Measurements from ENCODE around the gene ABCG4.
A peak's percentile ranks its signal among the peaks of the same experiment; 100 is the strongest.
"Not testable (repeated sequence)": the region's sequence is repeated elsewhere in the genome, so short reads cannot be mapped to it uniquely, and the experiment has no call there.

The ABCG4 gene

DNA sequence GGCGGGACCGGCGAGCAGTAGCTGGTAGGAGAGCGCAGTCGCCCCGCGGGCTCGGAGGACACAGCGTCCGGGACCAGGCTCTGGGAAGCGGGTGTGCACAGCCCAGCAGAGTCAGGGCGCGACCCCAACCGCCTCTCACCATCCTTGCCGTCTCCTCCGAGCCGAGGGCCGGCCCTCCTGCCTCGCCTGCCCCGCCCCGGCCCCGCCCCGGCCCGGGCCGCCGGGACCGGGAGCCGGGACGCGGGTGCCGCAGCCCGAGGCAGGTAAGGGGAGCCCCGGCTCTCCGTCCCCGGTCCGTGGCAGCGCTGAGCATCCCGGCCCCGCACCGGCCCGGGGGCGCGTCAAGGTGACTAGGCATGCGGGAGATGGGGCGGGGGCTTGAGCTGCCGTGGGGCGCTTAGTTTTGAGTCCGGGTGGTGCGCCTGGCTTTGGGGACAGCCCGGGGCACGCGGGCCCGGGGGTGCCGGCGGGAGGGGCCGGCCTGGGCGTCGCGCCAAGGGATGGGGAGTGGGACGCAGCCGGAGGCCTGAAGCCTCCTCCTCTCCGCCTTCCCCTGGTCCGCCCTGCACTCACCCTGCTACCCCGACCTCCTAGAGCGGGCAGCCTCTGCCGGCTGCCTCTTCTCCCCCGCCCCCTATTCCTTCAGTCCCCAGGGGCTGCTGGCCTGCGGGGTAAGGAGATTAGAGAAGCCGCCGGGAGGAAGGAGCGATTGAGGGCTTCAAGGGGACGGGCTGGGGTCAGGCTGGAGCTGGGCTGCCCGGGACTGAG is at the start of gene ABCG4:
Gene ABCG4, plus strand, starts transcription at position 35 of the 768 bp plus-strand sequence. CDS start 914 bp downstream, outside the sequence.
- no peak for DNase-seq

DNA sequence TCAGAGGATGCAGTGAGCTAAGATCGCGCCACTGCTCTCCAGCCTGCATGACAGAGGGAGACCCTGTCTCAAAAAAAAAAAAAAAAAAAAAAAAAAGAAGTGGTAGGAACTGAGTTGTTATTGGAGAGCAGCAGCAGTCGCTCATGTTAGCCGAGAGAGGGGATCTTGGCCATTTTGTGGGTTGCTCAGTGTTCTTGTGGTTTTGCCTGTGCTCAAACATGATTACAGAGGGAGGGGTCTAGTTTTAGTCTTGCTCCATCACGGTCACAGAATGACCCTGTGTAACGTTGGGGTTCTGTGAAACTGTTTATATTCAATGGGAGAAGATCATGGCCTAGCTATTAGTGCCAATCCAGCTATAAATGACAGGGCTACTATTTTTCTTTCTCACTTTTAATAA is 49.1 kb upstream of the ABCG4 start:
- DNase-seq, result no peak

DNA sequence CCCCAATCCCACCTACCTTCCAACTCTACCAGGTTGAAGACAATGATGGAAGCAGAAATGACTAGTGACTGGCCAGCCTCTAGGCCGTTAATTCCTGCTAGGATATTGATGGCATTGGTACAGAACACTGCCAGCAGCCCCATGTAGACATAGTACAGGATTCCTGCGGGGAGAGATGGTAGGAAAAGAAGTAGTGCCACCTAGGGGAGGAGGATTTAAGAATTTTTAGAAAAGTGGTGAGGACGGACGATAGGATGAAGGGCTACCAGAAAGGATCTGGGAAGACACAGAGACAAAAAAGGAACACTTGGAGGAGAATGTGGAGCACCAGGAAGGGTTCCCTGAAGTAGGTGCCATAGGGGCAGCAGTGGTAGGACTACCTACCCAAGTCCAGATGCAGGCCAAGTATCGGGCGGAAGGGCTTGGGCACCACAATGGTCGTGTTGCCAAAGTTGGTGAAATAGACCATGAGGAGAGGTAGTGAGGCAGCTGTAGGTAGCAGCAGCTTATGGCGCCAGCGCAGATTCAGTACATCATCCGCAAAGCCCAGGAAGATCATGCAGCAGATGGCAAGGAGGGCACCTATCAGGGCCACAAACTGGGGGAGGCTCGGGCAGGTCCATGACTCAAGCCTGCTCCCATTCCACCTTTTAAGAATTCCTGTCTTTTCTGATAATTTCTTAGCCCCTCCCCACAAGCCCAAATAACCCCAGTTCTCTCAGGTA is 48.4 kb upstream of the ABCG4 start:
- DNase-seq, result peak; percentile 32

DNA sequence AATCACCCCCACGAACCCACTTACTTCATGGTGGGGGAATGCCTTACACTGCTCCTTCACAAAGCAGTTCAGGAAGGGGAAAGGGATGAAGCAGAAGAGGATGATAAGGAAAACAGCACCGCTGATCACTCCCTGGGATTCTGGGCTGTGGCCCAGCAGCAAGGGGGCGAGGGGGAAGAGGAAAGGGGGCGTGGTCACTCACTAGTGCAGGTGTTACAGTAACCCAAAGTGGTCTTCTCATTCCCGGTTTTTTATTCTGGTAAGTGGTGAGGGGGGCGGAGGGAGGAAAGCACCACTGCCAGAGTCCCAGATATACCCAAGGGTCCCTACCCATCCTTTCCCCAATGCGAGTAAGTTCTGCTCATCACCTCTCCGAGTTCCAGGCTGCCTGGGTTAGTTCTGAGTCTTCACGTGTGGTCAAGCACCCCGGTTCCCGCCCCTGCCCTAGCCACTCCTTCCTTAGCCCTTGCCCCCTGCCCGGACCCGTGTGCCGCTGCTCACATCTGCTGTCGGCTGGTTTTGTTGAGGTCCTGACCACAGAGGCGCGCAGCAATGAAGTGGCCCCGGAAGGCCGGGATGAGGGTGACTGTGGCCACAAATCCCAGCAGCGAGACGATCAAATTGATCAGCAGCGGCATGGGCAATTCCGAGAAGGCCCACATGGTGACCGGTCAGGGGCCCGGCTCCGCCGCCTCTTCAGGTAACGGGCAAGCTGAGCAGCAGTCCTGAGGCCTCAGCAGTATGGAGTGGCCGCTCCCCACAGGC is 47.7 kb upstream of the ABCG4 start:
- DNase-seq, result peak; percentile 50

DNA sequence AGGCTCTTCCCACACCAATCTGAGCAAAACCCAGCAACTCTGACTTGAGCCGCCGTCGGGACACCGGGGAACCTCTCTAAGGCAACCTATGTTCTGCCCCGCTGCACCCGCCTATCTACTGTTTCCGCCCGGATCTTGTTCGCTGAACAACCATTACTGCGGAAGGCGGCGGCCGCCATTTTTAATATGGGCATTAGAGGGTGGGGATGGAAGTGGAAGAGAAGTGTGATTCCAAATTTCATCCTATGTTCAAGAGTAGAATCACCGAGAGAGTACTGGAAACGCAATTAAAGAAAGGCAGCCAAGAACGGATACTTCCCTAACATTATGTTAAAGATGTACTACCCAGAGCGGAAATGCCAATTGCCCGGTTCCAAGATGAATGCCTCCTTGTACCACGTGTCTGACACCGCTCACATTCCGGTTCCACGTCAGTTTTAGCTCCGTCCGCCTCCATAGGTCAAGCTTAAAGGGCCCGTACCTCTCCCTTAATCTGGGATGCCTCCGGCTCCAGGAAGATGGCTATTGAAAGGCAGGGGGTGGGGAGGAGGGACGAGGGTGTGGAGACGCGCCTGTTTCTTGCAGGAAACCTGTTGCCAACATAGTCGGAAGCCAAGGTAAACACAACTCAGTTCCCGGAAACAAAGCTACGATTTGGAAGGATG is 47.0 kb upstream of the ABCG4 start, which contains the start of gene DPAGT1:
Gene DPAGT1, minus strand, starts transcription at position 95 of the 665 bp plus-strand sequence. CDS start 198 bp downstream, outside the sequence.
- peak; percentile 91 for DNase-seq

DNA sequence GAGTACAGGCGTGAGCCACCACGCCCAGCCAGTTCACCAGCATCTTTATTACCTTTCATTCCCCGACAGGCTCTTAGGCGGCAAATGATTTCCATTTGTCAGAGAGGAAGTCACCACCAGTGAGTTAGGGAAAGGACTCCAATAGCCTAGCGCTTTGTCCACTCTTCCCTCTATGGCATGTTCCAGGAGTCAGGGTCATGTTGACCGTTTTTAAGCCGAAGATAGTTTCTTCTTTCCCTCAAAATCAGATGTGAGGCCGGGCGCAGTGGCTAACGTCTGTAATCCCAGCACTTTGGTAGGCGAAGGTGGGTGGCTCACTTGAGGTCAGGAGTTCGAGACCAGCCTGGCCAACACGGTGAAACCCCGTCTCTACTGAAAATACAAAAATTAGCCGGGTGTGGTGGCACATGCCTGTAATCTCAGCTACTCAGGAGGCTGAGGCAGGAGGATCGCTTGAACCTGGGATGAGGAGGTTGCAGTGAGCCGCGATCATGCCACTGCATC is 45.6 kb upstream of the ABCG4 start:
- DNase-seq, result not testable (repeated sequence)

DNA sequence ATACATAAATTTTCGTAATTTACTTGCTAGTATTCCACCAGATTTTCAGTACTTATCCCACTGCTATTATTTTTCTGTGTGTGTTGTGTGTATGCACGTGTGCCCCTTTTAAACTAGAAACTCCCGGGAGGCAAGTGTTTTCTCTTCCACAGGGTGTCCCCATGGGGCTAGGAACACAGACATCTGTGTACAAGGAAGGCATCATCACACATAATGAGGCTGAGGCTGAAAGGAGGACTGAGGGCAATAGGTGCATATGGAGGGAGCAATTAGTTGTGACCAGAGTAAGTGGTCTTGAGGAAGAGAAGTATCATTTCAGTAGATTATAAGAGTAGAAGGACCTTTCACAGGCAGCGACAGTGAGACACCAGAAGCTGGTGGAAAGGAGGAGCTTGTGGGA is 45.1 kb upstream of the ABCG4 start:
- no peak for DNase-seq

DNA sequence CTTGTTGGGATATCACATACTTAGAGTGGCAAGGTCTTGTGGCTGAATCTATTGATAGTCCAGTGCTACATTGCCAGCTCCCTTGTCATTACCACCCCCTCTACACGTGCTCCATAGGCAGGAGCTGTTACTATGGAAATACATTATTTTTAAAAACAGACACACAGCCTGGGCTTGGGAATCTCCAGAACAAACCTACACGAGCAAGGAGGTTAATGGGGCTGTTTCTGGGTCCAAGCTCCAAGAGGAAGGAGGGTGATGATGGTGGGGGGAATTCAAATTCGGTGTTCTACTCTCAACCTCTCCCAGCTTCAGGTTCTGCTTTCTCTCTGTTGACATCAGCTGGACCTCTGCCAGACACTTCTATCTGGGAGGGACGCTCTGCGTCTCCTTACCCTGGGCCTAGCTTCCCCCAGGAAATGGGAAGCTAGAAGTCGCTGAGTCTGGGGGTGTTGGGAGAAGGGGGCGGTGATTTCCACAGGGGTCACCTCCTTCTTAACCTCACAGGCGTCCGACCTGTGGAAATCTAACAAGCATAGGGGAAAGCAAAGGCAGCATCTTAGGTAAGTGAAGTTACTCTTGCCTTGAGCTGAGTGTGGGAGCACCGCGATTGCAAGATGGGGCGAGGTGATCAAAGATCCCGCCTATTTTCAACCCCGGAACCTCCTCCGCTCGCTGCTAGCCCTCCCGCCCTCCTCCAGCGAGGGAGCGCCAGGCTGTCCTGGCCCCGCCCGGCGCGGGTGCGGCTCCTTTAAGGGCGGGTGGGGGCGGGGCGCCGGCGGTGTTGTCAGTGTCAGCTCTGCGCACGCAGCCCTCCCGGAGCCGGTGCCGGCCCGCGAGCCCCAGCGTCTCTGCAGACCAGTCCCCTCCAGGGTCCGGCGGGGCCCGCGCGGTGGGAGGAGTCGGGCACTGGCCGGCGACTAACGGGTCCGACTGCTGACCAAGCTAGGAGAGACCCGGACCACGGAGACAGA is 42.0 kb upstream of the ABCG4 start, which contains the start of gene C2CD2L:
Gene C2CD2L, plus strand, starts transcription at position 781 of the 974 bp plus-strand sequence. CDS start 398 bp downstream, outside the sequence.
- peak; percentile 92 for DNase-seq

DNA sequence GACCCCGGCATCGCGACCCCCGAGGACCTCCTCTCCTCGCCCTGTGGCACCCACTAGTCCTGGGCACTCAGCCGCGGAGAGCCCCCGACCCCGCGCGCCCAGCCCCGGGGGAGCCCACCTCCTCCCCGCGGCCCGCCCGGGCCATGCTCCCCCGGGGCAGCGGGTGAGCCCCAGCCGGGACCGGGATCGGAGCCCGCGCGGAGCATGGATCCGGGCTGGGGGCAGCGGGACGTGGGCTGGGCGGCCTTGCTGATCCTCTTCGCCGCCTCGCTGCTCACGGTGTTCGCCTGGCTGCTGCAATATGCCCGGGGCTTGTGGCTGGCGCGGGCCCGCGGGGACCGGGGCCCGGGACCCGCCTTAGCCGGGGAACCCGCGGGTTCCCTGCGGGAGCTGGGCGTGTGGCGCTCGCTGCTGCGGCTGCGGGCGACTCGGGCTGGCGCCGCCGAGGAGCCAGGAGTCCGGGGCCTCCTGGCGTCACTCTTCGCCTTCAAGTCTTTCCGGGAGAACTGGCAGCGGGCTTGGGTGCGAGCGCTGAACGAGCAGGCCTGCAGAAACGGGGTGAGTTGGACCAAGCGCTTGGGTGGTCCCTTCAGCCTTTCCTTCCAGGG is 41.2 kb upstream of the ABCG4 start:
- no peak for DNase-seq

DNA sequence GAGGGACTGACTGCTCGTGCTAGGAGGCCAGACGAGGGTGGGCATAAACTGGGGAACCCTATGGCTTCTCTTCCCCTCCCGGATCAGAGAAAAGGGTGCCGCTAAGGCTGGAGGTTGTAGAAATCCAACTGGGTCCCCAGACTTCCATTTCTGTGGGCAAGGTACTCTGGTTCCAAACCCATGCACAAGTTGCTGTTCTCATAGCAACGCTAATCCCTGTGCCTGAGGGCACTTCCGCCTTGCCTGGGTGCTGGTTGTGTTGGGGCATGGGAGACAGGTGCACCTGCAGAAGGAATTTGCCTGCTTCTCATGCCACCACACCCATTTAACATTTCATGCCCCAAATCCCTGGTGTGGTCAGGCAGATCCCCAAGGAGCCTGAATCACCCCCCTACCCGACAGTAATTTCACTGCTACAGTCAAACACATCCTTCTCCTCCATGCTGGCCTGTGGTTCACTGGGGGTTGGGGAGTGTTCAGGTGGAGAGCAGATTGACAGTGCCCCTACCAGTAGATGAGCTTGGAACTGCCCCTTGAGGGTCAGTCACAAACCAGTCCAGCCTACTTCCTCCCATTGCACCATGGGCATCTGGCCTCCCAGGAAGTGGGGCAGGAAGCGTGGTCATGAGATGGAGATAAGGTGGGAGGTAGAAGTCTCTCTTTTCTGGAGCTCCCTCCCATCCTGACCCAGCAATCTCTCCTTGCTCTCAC is 40.6 kb upstream of the ABCG4 start:
- DNase-seq, result peak; percentile 78

DNA sequence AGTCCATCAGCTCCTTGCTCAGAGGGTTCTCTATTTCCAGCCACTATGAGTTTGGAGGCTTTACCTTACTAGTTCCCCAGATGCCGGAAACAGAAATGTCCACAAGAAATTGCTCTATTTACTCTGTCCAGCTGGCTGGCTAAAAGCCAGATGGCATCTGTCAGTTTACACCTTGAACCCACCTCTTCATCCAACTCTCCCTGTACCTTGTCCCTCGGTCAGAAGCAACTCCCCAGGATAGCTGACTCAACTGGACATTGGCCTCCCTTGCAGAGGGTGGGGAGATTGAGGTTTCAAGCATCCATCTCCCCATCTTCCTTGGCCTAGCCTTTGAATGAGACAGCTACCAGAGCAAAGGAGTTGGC is 40.0 kb upstream of the ABCG4 start:
- no peak for DNase-seq

DNA sequence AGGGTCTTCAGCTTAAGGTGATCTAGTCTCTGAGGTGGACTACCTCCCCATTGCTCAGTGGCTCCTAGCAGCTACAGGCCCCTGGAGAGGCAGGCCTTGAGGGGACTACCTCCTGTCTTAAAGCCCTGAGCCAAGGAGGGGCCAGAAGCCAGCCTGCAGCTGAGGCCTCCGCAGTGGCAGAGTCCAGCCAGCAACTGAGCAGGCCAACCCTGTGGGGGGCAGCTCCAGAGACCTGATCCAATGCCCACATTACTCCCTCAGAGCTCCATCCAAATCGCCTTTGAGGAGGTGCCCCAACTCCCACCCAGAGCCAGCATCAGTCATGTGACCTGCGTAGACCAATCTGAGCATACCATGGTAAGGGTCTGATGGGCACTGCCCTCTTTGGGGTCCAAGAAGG is 39.0 kb upstream of the ABCG4 start:
- no peak for DNase-seq

DNA sequence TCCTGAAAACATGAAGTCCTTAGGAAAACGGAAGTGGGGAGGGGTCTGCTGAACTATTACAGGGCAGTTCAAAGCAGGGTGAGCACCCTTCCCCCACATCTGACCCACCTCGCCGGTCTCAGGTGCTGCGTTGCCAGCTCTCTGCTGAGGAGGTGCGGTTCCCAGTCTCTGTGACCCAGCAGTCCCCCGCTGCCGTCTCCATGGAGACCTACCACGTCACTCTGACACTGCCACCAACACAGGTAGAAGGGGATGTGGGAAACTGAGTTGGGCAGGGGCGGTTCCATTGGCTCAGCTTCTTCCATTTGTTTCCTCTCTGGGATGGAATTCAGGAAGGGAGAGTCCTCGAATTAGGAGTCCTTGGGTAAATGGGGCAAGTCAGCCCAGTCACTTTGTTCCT is 38.4 kb upstream of the ABCG4 start:
- no peak for DNase-seq

DNA sequence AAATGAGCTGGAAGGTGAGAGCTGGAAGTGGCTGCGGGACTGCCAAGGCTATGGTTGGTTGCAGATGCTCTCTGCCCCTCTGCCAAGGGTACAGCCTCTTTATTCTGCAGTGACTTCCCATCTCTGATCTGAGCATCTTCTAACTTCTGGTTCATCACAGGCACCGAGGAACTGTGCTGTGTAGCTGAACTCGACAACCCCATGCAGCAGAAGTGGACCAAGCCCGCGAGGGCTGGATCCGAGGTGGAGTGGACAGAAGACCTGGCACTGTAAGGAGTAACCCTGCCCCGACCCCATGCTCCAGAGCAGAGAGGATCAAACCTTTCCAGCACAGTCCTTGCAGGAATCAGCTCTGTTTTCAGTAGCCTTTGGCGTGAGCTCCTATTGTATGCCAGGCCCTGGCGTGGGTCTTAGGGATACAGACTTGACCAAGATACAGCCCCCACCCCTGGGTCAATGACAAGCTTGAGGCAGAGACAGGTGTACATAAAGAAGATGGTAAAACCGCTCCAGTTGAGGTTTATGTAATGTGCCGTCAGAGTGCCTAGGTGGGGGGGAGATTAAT is 37.4 kb upstream of the ABCG4 start:
- no peak for DNase-seq

DNA sequence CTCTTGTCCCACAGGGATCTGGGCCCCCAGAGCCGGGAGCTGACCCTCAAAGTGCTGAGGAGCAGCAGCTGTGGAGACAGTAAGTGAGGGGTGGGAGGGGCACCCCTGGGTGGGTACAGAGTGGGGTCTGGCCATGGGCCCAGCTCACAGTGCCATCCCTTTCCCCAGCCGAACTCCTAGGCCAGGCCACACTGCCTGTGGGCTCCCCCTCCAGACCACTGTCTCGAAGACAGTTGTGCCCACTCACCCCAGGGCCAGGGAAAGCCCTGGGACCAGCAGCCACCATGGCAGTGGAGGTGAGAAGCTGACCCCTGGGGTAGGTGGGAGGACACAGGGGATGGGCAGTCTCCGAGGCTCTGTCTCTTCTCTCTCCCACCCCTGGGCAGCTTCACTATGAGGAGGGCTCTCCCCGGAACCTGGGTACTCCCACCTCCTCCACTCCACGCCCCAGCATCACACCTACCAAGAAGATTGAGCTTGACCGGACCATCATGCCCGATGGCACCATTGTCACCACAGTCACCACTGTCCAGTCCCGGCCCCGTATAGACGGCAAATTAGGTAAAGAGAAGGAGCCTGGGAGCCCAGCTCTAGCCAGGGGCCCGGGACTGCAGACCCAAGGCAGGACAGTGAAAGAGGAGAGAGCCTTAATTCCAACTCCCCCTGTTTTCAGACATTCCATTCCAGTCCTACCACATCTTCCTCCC is 36.4 kb upstream of the ABCG4 start:
- DNase-seq, result no peak

DNA sequence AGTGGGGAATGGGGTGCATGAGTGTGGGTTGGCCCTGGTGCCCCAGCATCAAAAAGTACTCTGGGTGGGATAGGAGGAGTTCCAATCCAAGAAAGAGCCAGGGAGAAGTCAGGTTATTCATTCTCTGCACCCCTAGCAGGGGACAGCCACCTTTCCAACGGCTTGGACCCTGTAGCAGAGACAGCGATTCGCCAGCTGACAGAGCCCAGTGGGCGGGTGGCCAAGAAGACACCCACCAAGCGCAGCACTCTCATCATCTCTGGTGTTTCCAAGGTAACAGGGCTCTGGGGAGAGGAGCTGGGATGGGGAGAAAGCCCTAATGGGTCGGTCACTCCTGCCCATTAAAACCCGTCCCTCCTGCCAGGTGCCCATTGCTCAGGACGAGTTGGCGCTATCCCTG is 35.1 kb upstream of the ABCG4 start:
- DNase-seq, result no peak

DNA sequence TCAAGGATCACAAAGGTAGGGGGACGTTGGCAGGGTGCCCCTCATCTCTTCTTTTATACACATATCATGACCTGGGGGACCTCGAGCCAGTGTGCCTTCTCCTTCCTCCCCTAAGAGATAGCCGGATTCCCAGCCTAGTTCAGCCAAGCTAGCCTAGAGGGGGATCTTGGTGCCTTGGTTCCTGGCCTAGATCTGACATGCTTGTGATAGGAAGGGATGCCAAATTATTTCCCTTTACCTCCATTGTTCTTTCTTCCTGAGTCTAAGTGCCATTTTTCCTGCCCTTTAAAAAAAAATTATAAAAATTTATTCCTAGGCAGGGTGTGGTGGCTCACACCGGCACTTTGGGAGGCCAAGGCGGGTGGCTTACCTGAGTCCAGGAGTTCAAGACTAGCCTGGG is 34.5 kb upstream of the ABCG4 start:
- DNase-seq, result no peak

DNA sequence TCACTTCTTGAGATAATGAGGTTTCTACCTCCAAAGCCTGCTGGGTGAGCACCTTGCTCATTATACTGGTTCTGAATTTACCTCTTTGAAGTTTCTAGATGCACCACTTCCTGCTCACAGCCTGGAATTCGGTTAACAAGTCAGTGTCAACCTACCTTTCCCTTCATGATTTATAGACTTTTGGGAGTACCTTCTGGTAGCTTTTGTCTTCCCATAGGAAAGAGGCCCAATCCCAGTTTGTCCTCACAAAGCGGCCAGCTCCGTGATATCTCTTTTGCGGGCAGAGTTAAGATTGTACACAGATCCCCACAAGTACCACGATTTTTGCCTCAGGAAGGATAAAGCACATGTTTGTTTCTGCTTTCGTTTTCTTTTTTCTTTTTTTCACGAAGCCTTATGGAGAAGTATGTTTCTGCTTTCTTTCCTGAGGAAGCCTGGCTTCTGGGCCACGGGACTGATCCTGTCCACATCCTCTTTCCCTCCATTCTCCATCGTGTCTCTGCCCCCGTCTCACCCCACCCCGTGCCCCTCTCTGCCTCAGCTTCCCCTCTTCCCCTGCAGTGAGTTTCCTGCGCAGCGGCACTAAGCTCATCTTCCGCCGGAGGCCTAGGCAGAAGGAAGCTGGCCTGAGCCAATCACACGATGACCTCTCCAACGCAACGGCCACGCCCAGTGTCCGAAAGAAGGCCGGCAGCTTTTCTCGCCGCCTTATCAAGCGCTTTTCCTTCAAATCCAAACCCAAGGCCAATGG is 33.2 kb upstream of the ABCG4 start:
- no peak for DNase-seq

DNA sequence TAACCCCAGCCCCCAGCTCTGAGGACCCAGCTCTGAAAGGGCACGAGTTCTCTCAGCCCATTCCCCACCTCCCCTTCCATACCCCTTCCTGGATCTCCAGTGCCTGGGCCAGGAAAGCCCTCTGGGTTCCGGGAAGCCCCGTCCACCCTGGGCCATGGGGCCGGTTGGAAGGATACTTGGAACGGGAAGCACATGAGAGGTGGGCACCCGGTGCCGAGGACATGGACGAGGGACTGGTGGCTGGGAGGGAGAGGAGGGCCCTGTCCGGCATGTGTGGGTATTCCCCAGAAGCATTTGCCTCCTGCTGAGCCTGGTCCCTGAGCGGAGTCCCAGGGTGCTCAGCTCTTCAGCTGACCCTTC is 32.6 kb upstream of the ABCG4 start:
- DNase-seq, result no peak

Measured in RPMI8226 (cell line).